ENCODE data around the gene LRPPRC. TPM values are rescaled to one million over a fixed set of nuclear protein-coding genes. Genes with fewer than 3 reads are reported as not detected.

The LRPPRC gene
- total RNA-seq, 1 donor from 2014 or later, result 70.3 TPM

- no peak for FAIRE-seq
- TF ChIP-seq CTCF (IDR thresholded peaks at IDR 0.05; ENCODE audit: insufficient read depth, low read length, severe bottlenecking), result no peak
- Histone ChIP-seq H3K4me3 (ENCODE audit: low read depth, low read length) (no peak overlapping the region), H3K27me3 (ENCODE audit: control insufficient read depth, insufficient read depth, low read length) (peaks cover 2% of the 10 kb centered on the region), H3K36me3 (ENCODE audit: control insufficient read depth, insufficient read depth, low read length) (no peaks in the 10 kb centered on the region)
- no peak for DNase-seq (ENCODE audit: low read depth)
Observed at GRCh38 chr2:43845181-43845580, 150.6 kb downstream of the LRPPRC start.

- peak; percentile 13 for FAIRE-seq
- H3K4me3 ChIP-seq (ENCODE audit: low read depth, low read length), result no peak overlapping the region
- DNase-seq (ENCODE audit: low read depth), result no peak
- TF ChIP-seq CTCF (IDR thresholded peaks at IDR 0.05; ENCODE audit: insufficient read depth, low read length, severe bottlenecking), result no peak
- peaks cover 2% of the 10 kb centered on the region for H3K27me3 ChIP-seq (ENCODE audit: control insufficient read depth, insufficient read depth, low read length)
- no peaks in the 10 kb centered on the region for H3K36me3 ChIP-seq (ENCODE audit: control insufficient read depth, insufficient read depth, low read length)
Observed at GRCh38 chr2:43842866-43843226, 152.9 kb downstream of the LRPPRC start.

GRCh38 chr2:43841949-43842865, 153.6 kb downstream of the LRPPRC start:
- no peak for TF ChIP-seq CTCF (IDR thresholded peaks at IDR 0.05; ENCODE audit: insufficient read depth, low read length, severe bottlenecking)
- Histone ChIP-seq H3K27me3 (ENCODE audit: control insufficient read depth, insufficient read depth, low read length) (peaks cover 2% of the 10 kb centered on the region), H3K4me3 (ENCODE audit: low read depth, low read length) (no peak overlapping the region), H3K36me3 (ENCODE audit: control insufficient read depth, insufficient read depth, low read length) (no peaks in the 10 kb centered on the region)
- DNase-seq (ENCODE audit: low read depth), result no peak
- FAIRE-seq, result no peak

GRCh38 chr2:43840965-43841364, 154.8 kb downstream of the LRPPRC start:
- no peaks in the 10 kb centered on the region for H3K36me3 ChIP-seq (ENCODE audit: control insufficient read depth, insufficient read depth, low read length)
- no peak overlapping the region for H3K4me3 ChIP-seq (ENCODE audit: low read depth, low read length)
- no peak for TF ChIP-seq CTCF (IDR thresholded peaks at IDR 0.05; ENCODE audit: insufficient read depth, low read length, severe bottlenecking)
- peaks cover 2% of the 10 kb centered on the region for H3K27me3 ChIP-seq (ENCODE audit: control insufficient read depth, insufficient read depth, low read length)
- DNase-seq (ENCODE audit: low read depth), result no peak
- FAIRE-seq, result no peak

GRCh38 chr2:43839776-43840564, 155.8 kb downstream of the LRPPRC start:
- no peak overlapping the region for H3K4me3 ChIP-seq (ENCODE audit: low read depth, low read length)
- peaks cover 2% of the 10 kb centered on the region for H3K27me3 ChIP-seq (ENCODE audit: control insufficient read depth, insufficient read depth, low read length)
- FAIRE-seq (peak; percentile 7), DNase-seq (ENCODE audit: low read depth) (no peak)
- no peaks in the 10 kb centered on the region for H3K36me3 ChIP-seq (ENCODE audit: control insufficient read depth, insufficient read depth, low read length)
- no peak for TF ChIP-seq CTCF (IDR thresholded peaks at IDR 0.05; ENCODE audit: insufficient read depth, low read length, severe bottlenecking)

Measured in bronchial epithelial cell (primary cell).